Cortex of kidney (tissue), 1 donor: ENCODE measurements around the gene CLIC5.

ENCODE experiments used
- DNase-seq: peaks from one replicate; lab custom pipeline; 2025; lab: John Stamatoyannopoulos, UW

CLIC5 gene

GRCh38 chr6:45964300-45964699 lies 51.4 kb downstream of the CLIC5 start:
- no peak for DNase-seq

GRCh38 chr6:45963896-45964295 lies 51.8 kb downstream of the CLIC5 start:
- no peak for DNase-seq

DNA sequence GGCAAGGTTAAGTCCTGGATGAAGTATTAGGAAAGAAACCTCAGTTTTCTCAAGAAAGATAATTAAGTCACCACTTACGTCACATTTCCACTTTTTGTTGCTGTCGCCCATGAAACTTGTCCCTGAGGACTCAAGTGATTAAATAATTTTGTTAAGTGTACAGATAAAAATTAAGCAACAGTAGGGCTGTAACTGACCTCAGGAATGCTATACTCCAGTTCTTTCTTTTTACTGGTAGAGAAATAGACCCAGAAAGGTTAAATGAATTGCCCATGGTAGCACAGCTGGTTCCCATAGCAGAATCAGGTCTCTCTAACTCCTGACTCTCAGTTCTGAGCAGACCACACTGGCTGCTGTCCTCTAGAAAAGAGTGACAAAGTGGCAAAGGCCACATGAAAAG lies 54.5 kb downstream of the CLIC5 start:
- DNase-seq = no peak

GRCh38 chr6:45959534-45960145 lies 56.0 kb downstream of the CLIC5 start:
- no peak for DNase-seq

DNA sequence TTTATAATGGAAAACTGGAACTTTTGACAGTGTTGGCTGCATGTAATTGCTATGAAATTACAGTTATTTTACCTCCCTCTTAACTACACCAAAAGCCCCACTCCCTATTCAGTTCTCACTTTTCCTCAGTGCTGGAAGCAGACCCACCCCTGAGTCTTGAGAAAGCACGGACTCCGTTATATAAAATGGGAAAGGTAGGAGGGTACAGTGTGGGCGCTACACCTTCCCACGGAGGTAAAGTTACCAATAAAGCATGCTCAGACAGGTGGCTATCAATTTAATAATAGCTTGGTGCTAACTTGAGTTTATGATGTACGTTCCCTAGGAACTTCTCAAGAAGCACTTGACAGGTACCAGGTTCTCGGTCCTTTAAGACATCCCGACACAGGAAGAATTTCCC lies 59.0 kb downstream of the CLIC5 start:
- DNase-seq = no peak

DNA sequence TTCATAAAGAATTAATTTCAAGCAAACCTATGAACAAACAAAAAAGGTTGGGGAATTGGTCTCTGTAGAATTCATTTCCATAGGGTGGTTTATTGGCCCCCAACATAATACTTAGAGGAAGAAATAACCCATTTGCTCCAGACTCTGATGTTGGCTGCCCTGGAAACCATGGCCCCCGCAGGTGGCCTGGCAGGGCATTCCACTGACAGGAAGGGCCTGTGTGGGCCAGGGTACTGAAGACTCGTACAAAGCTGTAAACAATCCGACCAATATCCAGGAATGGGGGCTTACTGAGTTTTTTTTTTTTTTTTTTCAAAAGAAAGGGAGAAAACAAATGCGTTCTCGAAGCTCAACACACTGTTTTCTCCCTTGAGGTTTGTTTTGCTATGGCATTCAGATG lies 59.5 kb downstream of the CLIC5 start:
- no peak for DNase-seq

- no peak for DNase-seq
Measured at GRCh38 chr6:45955597-45955996, 60.1 kb downstream of the CLIC5 start.

- no peak for DNase-seq
Measured at GRCh38 chr6:45952546-45952945, 63.1 kb downstream of the CLIC5 start.

GRCh38 chr6:45952168-45952529 lies 63.5 kb downstream of the CLIC5 start:
- DNase-seq = no peak

DNA sequence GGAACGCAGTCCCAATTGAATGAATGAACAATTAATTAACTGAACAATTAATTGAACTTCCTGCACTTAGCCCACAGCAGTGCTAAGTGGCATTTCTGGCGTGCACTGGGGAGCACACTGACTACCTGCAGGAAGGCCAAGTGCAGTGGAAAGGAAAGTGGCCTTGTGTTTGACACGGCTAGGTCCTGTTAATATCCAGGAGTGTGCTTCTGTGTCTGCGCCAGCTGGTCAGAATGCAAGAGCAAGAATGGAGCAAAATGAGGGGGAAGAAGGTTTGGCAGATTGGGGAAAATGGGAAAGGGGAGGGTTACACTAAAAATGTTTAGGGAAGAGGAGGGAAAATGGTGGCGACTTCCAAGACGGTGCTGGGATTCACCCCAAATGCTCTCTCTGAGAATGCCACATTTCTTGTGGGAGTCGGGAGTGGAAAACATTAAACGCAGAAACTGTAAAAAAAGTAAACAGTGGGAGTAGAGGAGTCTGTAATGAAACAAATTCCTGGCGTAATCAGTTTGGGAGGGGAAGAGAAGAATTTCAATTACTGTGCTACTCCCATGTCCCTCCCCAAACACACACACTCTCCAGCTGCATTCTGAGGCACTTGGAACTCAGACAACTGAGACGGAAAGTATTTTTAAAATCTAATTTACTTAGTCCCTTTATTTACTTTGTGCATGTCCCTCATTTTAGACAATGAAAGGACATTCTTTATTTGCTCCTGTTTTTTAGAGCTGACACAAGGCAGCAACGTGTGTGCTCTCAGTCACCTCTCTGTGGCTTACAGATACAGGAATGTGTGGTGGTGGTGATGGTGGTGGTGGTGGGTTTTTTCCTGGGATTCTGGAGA lies 64.1 kb downstream of the CLIC5 start:
- DNase-seq = no peak

DNA sequence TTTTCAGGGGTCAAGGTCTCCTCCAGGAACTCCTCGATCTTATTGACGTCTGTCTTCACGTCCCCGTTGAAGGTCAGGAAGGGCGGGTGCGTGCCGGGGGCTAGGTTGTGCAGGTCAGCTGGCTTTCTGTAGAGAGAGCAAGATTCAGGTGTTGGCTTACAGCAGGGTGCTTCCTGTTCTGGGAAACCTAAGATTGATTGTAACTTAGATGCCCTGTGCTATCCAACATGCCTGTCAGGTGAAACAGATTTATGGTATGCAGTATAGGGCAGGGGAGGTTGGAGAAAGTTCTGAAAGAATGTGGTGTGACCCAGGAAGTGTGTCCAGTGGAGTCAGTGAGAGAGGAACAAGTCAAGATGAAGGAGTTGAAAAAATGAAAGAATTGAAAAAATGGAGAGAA lies 66.4 kb downstream of the CLIC5 start:
- DNase-seq = no peak

GRCh38 chr6:45947807-45948206 lies 67.9 kb downstream of the CLIC5 start:
- DNase-seq = no peak

DNA sequence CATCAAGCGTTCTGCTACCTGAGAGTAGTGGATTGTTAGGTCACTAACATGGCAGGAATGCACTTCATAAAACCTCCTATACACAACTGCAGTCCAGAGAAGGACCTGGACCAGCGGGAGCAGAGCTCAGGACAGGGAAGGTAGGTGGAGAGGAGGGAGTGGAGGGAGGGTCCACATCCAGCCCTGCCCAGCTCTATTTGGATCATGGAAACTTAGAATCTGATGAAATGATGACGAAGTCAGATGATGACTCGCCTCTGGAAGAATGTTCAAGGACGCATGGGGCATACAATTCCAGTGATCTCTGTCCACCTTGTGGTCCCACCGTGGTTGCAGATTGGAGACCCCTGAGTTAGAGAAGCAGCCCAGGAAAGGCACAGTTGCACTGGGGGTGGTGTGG lies 68.8 kb downstream of the CLIC5 start:
- no peak for DNase-seq

- DNase-seq = no peak
Measured at GRCh38 chr6:45946352-45946751, 69.3 kb downstream of the CLIC5 start.

DNA sequence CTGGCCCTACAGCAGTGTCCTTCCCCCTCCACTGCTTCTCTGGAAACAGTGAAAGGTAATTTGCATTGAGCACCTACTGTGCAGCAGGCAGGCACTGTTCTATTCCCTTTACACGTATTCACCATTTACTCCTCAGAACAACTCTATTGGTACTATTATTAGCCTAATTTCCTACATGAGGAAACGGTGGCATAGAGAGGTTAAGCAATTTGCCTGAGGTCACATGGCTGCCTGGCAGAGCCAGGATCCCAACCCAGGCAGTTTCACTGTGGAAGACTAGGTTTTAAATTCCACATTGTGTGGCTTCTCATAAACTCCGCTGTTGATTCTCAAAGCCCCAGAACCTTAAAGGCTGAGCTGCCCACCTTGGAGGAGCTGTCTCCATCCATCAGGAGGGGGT lies 72.7 kb downstream of the CLIC5 start:
- no peak for DNase-seq

DNA sequence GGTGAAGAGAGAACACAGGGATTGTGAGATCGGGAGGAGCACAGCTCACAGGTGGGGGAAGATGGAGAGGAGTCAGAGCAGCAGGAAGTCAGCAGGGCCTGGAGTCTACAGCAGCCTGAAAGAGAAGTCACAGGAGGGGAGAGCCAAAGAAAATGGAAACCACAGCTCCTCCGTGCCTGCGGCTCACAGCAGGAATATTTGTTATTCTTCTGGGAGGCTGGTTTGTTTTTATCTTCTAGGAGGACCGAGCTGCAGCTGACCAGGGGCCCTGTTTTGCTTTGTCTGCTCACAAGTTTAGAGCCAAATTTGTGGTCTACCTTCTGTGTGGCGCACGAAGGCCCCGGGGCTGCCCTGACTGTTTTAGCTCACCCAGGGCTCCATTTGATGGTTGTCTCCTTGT lies 81.8 kb downstream of the CLIC5 start:
- DNase-seq = no peak

DNA sequence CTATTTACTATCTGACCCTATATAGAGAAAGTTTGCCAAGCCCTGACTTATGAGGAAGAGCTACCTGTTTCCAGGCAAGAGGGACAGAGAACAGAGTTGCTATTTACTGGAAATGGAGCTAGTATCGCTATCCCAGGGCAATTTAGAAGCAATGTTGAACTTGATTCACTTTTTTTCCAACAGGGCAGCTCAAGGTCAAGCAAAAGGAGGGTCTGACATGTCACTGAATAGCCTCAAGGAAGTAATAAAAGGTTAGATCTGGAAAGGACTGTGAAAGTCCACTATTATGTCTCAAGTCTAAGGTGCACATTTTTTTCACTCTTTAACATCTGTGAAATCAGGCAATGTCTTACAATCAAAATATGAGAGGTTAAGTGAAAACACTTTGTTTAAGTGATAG lies 84.4 kb downstream of the CLIC5 start:
- no peak for DNase-seq

GRCh38 chr6:45930420-45931040 lies 85.1 kb downstream of the CLIC5 start:
- no peak for DNase-seq

DNA sequence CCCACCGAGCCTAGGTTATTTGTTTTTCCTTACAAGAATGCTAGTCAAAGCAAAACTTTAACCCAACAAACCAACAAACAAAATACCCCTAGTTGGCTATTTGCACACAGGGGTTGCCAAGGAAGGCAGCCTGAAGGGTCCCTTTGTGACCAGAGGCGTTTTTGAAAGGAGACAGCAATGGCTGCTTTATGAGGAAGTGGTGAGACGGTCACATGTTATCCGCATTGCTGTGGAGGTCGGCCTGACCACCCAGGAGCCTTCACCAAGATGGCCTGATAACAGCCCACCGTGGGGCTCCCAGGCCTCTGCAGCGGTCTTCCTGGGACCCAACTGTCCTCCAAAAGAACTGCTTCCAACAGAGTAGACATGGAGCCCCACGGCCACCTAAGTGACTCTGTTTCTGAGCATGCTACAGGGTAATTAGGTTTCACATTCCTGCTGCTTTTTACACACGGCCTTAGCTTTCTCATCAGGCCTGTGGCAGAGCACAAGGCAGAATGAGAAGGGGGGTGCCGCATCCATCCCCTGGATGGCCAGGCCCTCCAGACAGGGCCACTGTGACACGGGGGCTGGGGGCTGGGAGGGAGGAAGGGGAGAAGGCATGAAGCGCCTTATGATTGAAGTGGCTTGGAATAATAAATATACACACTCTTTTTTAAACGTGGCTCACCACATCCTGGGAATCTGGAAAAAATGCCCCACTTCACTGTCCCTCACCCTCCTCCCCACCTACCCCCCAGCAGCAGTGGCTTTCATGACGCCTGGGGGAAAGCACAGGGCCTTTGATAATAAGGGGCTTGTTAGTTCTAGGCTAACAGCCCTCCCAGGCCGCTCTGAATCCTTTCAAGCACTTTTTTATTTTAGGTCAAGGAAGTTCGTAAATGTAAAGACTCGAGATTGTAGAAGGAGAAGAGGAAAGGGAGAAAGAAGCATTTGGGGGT lies 86.0 kb downstream of the CLIC5 start:
- no peak for DNase-seq

- no peak for DNase-seq
Measured at GRCh38 chr6:45928721-45929305, 86.8 kb downstream of the CLIC5 start.

- DNase-seq = no peak
Measured at GRCh38 chr6:45927421-45928320, 88.0 kb downstream of the CLIC5 start.
